Body of pancreas (tissue), 4 donors: ENCODE data around the gene TMEM269.

Experiments
- CTCF ChIP-seq, 7 experiments: fragments of 450-650 bp in 4 of 7; fragments of 200-600 bp in 3 of 7; sonication (generic) in 3 of 7; IDR thresholded peaks; one replicate each; pipeline ENCODE4 v1.5.1; 2016 to 2019; ENCODE audit warnings: antibody characterized with exemption in 7 of 7
- POLR2A ChIP-seq, 3 donors: fragments of 450-650 bp; IDR thresholded peaks; one replicate each; pipeline ENCODE4 v1.6.1; 2016; ENCODE audit warnings: antibody characterized with exemption in 3 of 3, mild to moderate bottlenecking in 2 of 3

DNA sequence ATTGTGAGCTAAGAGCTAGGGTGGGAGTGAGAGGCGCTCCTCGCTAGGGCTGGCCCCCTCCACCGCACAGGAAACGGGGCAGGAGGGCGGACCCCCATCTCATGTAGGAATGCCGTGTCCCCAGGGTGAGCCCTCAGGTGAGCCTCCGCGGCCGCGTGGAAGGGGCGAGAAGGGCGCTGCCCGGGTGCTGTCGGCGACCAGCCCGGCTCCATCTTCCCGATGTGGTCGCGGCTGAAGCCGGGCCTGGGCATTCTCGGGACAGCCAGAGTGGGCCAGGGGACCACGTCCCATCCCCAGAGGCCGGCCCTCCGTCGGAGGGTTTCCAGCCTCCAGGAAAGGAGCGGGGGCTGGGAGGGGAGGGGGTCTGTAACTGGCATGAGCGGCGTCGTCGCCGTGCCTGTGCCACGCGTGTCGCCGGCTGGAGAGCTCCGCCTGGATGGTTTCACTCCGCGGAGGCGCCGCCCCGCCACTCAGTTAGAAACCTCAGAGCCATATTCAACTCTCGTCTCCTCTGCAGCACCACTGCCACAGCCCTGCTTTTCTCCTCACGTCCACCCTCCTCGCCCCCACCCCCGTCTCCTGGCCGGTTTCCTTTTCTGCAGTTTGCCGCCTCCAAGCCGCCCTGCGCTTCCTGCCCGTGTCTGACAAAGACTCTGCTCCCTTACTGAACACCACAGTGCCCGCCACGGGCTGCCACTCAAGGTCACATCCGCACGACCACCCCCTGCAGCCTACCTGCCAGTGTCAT is at the start of gene TMEM269:
- no peak for TF ChIP-seq CTCF (IDR thresholded peaks at IDR 0.05)
- no peak for TF ChIP-seq POLR2A (IDR thresholded peaks at IDR 0.05)
